ENCODE data around the gene PPP2R5C.

DNA sequence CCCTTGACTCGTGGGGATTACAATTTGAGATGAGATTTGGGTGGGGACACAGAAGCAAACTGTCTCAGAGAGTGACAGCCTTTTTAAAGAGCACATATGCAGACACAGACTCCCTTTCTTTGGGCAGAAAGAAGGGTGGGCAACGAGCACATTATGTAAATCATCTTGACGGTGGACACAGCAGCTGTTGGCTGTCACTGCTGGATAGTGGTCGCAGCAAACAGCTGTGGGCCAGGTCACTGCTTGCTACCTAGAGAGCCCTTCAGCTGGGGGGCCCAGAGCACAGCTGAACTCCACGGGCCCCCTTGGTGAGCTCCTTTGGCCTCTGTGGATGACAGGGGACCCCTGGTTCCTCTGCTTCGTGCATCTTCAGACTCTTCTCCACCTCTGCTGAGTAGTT lies 23.1 kb downstream of the PPP2R5C start:
- TF ChIP-seq, protein P1, sequence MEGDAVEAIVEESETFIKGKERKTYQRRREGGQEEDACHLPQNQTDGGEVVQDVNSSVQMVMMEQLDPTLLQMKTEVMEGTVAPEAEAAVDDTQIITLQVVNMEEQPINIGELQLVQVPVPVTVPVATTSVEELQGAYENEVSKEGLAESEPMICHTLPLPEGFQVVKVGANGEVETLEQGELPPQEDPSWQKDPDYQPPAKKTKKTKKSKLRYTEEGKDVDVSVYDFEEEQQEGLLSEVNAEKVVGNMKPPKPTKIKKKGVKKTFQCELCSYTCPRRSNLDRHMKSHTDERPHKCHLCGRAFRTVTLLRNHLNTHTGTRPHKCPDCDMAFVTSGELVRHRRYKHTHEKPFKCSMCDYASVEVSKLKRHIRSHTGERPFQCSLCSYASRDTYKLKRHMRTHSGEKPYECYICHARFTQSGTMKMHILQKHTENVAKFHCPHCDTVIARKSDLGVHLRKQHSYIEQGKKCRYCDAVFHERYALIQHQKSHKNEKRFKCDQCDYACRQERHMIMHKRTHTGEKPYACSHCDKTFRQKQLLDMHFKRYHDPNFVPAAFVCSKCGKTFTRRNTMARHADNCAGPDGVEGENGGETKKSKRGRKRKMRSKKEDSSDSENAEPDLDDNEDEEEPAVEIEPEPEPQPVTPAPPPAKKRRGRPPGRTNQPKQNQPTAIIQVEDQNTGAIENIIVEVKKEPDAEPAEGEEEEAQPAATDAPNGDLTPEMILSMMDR (IDR thresholded peaks at IDR 0.05), result no peak
- TF ChIP-seq POLR2A (IDR thresholded peaks at IDR 0.05), result no peak
